Stomach (tissue), 4 donors: ENCODE data around the gene OR51D1.

Source experiments
- CTCF ChIP-seq, 7 experiments: fragments of 450-650 bp in 4 of 7; fragments of 200-600 bp in 3 of 7; sonication (generic) in 3 of 7; IDR thresholded peaks; one replicate each; pipeline ENCODE4 v1.5.1; 2016 to 2019; ENCODE audit warnings: antibody characterized with exemption in 7 of 7, control low read depth in 2 of 7, mild to moderate bottlenecking in 1 of 7
- EP300 ChIP-seq: sonication (generic); formaldehyde crosslinking; IDR thresholded peaks from one replicate; pipeline ENCODE4 v1.6.1; 2017; ENCODE audit warnings: antibody characterized with exemption
- POLR2A ChIP-seq, 4 donors: fragments of 450-650 bp; IDR thresholded peaks; one replicate each; pipeline ENCODE4 v1.6.1; 2016; ENCODE audit warnings: antibody characterized with exemption in 4 of 4, control low read depth in 2 of 4, mild to moderate bottlenecking in 1 of 4, moderate library complexity in 1 of 4
- POLR2AphosphoS5 ChIP-seq, 3 donors: sonication (generic); formaldehyde crosslinking; IDR thresholded peaks; one replicate each; pipeline ENCODE4 v1.6.1; 2016; ENCODE audit warnings: antibody characterized with exemption in 3 of 3

GRCh38 chr11:4644233-4644632 is 7.0 kb downstream of the OR51D1 start:
- TF ChIP-seq CTCF (IDR thresholded peaks at IDR 0.05) (no peak), POLR2A (IDR thresholded peaks at IDR 0.05) (no peak), POLR2AphosphoS5 (IDR thresholded peaks at IDR 0.05) (no peak), EP300 (no peak)
